SH-SY5Y (cell line): ENCODE results near the gene CFAP107.

Experiments used
- GATA2 ChIP-seq: IDR thresholded peaks from 2 replicates; pipeline ENCODE4 v1.6.1; 2011; ENCODE audit warnings: mild to moderate bottlenecking, low read depth, low read length
- GATA3 ChIP-seq: IDR thresholded peaks from 2 replicates; pipeline ENCODE4 v1.6.1; 2011; ENCODE audit warnings: low read depth, mild to moderate bottlenecking, low read length, moderate library complexity

- TF ChIP-seq GATA3, result no peak
- no peak for TF ChIP-seq GATA2
Observed at GRCh38 chr1:12769976-12770505, 24.0 kb downstream of the CFAP107 start.
